Lower leg skin (tissue), 3 donors: ENCODE measurements around the gene SLC38A11.
"Not testable (repeated sequence)": the region's sequence is repeated elsewhere in the genome, so short reads cannot be mapped to it uniquely, and the experiment has no call there.

Experiments used
- CTCF ChIP-seq, 3 donors: fragments of 450-650 bp; IDR thresholded peaks; one replicate each; pipeline ENCODE4 v1.5.1; 2016; ENCODE audit warnings: antibody characterized with exemption in 3 of 3, mild to moderate bottlenecking in 3 of 3, moderate library complexity in 2 of 3
- POLR2A ChIP-seq, 2 donors: fragments of 450-650 bp; IDR thresholded peaks; one replicate each; pipeline ENCODE4 v1.6.1; 2016 to 2017; ENCODE audit warnings: antibody characterized with exemption in 2 of 2, mild to moderate bottlenecking in 1 of 2, moderate library complexity in 1 of 2

GRCh38 chr2:164859906-164860693 lies 95.2 kb downstream of the SLC38A11 start:
- not testable (repeated sequence) for TF ChIP-seq CTCF, POLR2A (IDR thresholded peaks at IDR 0.05)
